IMR-90 (cell line): ENCODE results near the gene TMEM239. TPM values are rescaled to one million over a fixed set of nuclear protein-coding genes. Genes with fewer than 3 reads are reported as not detected.

ENCODE experiments used
- ATAC-seq: fragments of 200-7000 bp; cut with Tn5 transposase; 2 replicates; pipeline ENCODE4 v1.9.1; 2020; ENCODE audit warnings: low read depth, mild to moderate bottlenecking, moderate library complexity
- BruUV-seq: library from RNA; stranded (reverse); fragments of 400-500 nt; replicated peaks from 2 replicates; lab custom pipeline; 2021; lab: Mats Ljungman, UMichigan
- CTCF ChIA-PET: fragments of 300-600 bp; formaldehyde crosslinking; extraction: SDS; loops from one replicate; lab custom pipeline; 2021; ENCODE audit warnings: antibody characterized with exemption; lab: Yijun Ruan, JAX
- POLR2A ChIA-PET: fragments of 300-600 bp; sonication (Branson Sonifier 250); formaldehyde crosslinking; loops from one replicate; lab custom pipeline; 2022; ENCODE audit warnings: antibody characterized with exemption; ENCODE audit not compliant: unreplicated experiment; lab: Charles Lee
- DNase-seq: peaks from one replicate; pipeline ENCODE4 v3.0.0; 2013
- H2AFZ ChIP-seq: replicated peaks from 2 replicates; pipeline ENCODE3; 2013; ENCODE audit warnings: low read length, mild to moderate bottlenecking; ENCODE audit not compliant: poor library complexity
- H2AK5ac ChIP-seq: 2 replicates; pipeline ENCODE4 v1.6.1; 2013; ENCODE audit warnings: low read depth, low read length, inconsistent platforms
- H2AK9ac ChIP-seq: replicated peaks from 2 replicates; pipeline ENCODE3; 2013; ENCODE audit warnings: mild to moderate bottlenecking, low read depth, low read length, moderate library complexity; ENCODE audit not compliant: poor library complexity
- H2BK120ac ChIP-seq: 2 replicates; pipeline ENCODE4 v1.6.1; 2013; ENCODE audit warnings: low read depth, low read length, inconsistent platforms
- H2BK15ac ChIP-seq: 3 replicates; pipeline ENCODE4 v1.6.1; 2013; ENCODE audit warnings: low read depth, low read length, inconsistent platforms
- H2BK20ac ChIP-seq: 2 replicates; pipeline ENCODE4 v1.6.1; 2013; ENCODE audit warnings: low read depth, mild to moderate bottlenecking, inconsistent platforms, low read length, moderate library complexity
- H2BK5ac ChIP-seq: 2 replicates; pipeline ENCODE4 v1.6.1; 2013; ENCODE audit warnings: mild to moderate bottlenecking, low read depth, low read length, inconsistent platforms; ENCODE audit not compliant: poor library complexity, severe bottlenecking
- H3K14ac ChIP-seq: replicated peaks from 2 replicates; pipeline ENCODE4 v1.6.1; 2013; ENCODE audit warnings: low read depth, low read length, inconsistent platforms
- H3K18ac ChIP-seq: 2 replicates; pipeline ENCODE4 v1.6.1; 2013; ENCODE audit warnings: low read depth, low read length, control low read depth
- H3K23ac ChIP-seq: 2 replicates; pipeline ENCODE4 v1.6.1; 2013; ENCODE audit warnings: low read depth, low read length, inconsistent platforms
- H3K27ac ChIP-seq: 2 replicates; pipeline ENCODE4 v1.5.1; 2013; ENCODE audit warnings: mild to moderate bottlenecking, control low read depth, low read length; ENCODE audit not compliant: insufficient read depth
- H3K27me3 ChIP-seq: 2 replicates; pipeline ENCODE4 v1.6.1; 2013; ENCODE audit warnings: low read length; ENCODE audit not compliant: control insufficient read depth, insufficient read depth
- H3K36me3 ChIP-seq: 2 replicates; pipeline ENCODE4 v1.6.1; 2013; ENCODE audit warnings: low read length, mixed read lengths; ENCODE audit not compliant: control insufficient read depth, insufficient read depth
- H3K4ac ChIP-seq: 2 replicates; pipeline ENCODE4 v1.6.1; 2013; ENCODE audit warnings: low read depth, low read length, inconsistent platforms
- H3K4me1 ChIP-seq: 2 replicates; pipeline ENCODE4 v1.6.1; 2013; ENCODE audit warnings: low read length, mixed read lengths; ENCODE audit not compliant: control insufficient read depth, insufficient read depth
- H3K4me2 ChIP-seq: 2 replicates; pipeline ENCODE4 v1.6.1; 2013; ENCODE audit warnings: low read depth, mild to moderate bottlenecking, control low read depth, low read length, moderate library complexity
- H3K4me3 ChIP-seq: 2 replicates; pipeline ENCODE4 v1.5.1; 2013; ENCODE audit warnings: low read depth, mild to moderate bottlenecking, control low read depth, low read length, moderate library complexity; ENCODE audit not compliant: insufficient read depth
- H3K56ac ChIP-seq: 2 replicates; pipeline ENCODE4 v1.6.1; 2013; ENCODE audit warnings: low read length, inconsistent platforms; ENCODE audit not compliant: insufficient read depth; ENCODE audit errors: extremely low read depth
- H3K79me1 ChIP-seq, 2 experiments: 2 replicates each; pipeline ENCODE4 v1.6.1; 2013; ENCODE audit warnings: low read length in 2 of 2, inconsistent platforms in 1 of 2, low read depth in 1 of 2
- H3K9ac ChIP-seq: 2 replicates; pipeline ENCODE4 v1.6.1; 2013; ENCODE audit warnings: low read depth, low read length, control low read depth
- H3K9me1 ChIP-seq: 2 replicates; pipeline ENCODE4 v1.6.1; 2013; ENCODE audit warnings: low read length, inconsistent platforms; ENCODE audit not compliant: insufficient read depth
- H3K9me3 ChIP-seq: 2 replicates; pipeline ENCODE4 v1.6.1; 2013; ENCODE audit warnings: low read length; ENCODE audit not compliant: control insufficient read depth, insufficient read depth
- H4K20me1 ChIP-seq: 2 replicates; pipeline ENCODE4 v1.6.1; 2013; ENCODE audit warnings: low read length, inconsistent platforms; ENCODE audit not compliant: insufficient read depth
- H4K5ac ChIP-seq: 2 replicates; pipeline ENCODE4 v1.6.1; 2013; ENCODE audit warnings: mild to moderate bottlenecking, low read depth, low read length, control low read depth
- H4K8ac ChIP-seq, 2 experiments: 2 replicates each; pipeline ENCODE4 v1.6.1; 2013; ENCODE audit warnings: low read depth in 2 of 2, low read length in 2 of 2, control low read depth in 1 of 2, inconsistent platforms in 1 of 2
- H4K91ac ChIP-seq: 2 replicates; pipeline ENCODE4 v1.6.1; 2013; ENCODE audit warnings: low read depth, low read length, inconsistent platforms; ENCODE audit not compliant: insufficient read depth
- BHLHE40 ChIP-seq: fragments of 150-350 bp; IDR thresholded peaks from 2 replicates; pipeline ENCODE4 v1.6.1; 2016; ENCODE audit warnings: mild to moderate bottlenecking, low read depth, low read length
- CEBPB ChIP-seq: IDR thresholded peaks from 2 replicates; pipeline ENCODE4 v1.6.1; 2012; ENCODE audit warnings: low read depth, low read length, improper control_type of control experiment
- CHD1 ChIP-seq: IDR thresholded peaks from 2 replicates; pipeline ENCODE4 v1.6.1; 2012; ENCODE audit warnings: low read depth, low read length, improper control_type of control experiment
- CTCF ChIP-seq: conservative IDR thresholded peaks from 2 replicates; pipeline ENCODE4 v1.5.1; 2012; ENCODE audit warnings: mild to moderate bottlenecking, low read depth, low read length, improper control_type of control experiment
- ELK1 ChIP-seq: fragments of 150-350 bp; IDR thresholded peaks from 2 replicates; pipeline ENCODE4 v1.6.1; 2016; ENCODE audit warnings: low read depth, mild to moderate bottlenecking, low read length, moderate library complexity, borderline replicate concordance
- FOS ChIP-seq: fragments of 150-350 bp; IDR thresholded peaks from 2 replicates; pipeline ENCODE4 v1.6.1; 2016; ENCODE audit warnings: low read depth, low read length
- MAFK ChIP-seq: IDR thresholded peaks from 2 replicates; pipeline ENCODE4 v1.6.1; 2012; ENCODE audit warnings: low read depth, low read length, improper control_type of control experiment
- MAZ ChIP-seq: IDR thresholded peaks from 2 replicates; pipeline ENCODE4 v1.6.1; 2012; ENCODE audit warnings: low read depth, mild to moderate bottlenecking, low read length, improper control_type of control experiment, moderate library complexity, borderline replicate concordance
- MXI1 ChIP-seq: IDR thresholded peaks from 2 replicates; pipeline ENCODE4 v1.6.1; 2012; ENCODE audit warnings: low read depth, mild to moderate bottlenecking, low read length, moderate library complexity, borderline replicate concordance
- NFE2L2 ChIP-seq: fragments of 150-350 bp; IDR thresholded peaks from 2 replicates; pipeline ENCODE4 v1.6.1; 2016; ENCODE audit warnings: low read depth, mild to moderate bottlenecking, low read length
- POLR2A ChIP-seq: IDR thresholded peaks from 2 replicates; pipeline ENCODE4 v1.6.1; 2012; ENCODE audit warnings: mild to moderate bottlenecking, low read depth, low read length
- RCOR1 ChIP-seq: IDR thresholded peaks from 2 replicates; pipeline ENCODE4 v1.6.1; 2012; ENCODE audit warnings: mild to moderate bottlenecking, low read length, improper control_type of control experiment; ENCODE audit not compliant: insufficient replicate concordance
- RFX5 ChIP-seq: IDR thresholded peaks from 2 replicates; pipeline ENCODE4 v1.8.0; 2012; ENCODE audit warnings: low read depth, mild to moderate bottlenecking, low read length, moderate library complexity
- SMC3 ChIP-seq: fragments of 150-350 bp; IDR thresholded peaks from 2 replicates; pipeline ENCODE4 v1.6.1; 2016; ENCODE audit warnings: low read depth, mild to moderate bottlenecking, antibody characterized with exemption, low read length, moderate library complexity
- USF2 ChIP-seq: fragments of 150-350 bp; IDR thresholded peaks from 2 replicates; pipeline ENCODE4 v1.6.1; 2017; ENCODE audit warnings: mild to moderate bottlenecking, antibody characterized with exemption, low read length, low read depth
- WGBS, 2 experiments: methylation state at CpG; one replicate each; pipeline versions ENCODE4 v1.1.5 to v1.1.7; 2013; ENCODE audit warnings: missing lambda C conversion rate in 2 of 2; ENCODE audit not compliant: insufficient read length in 1 of 2; ENCODE audit errors: extremely low coverage in 2 of 2; 5-methylcytosine and 5-hydroxymethylcytosine counted together
- dilution Hi-C: fragments of 300-500 bp; cut with HindIII; formaldehyde crosslinking; loops from one replicate; pipeline ENCODE4 v1.14.3; 2018; ENCODE audit warnings: low sequenced_read_pairs; ENCODE audit not compliant: unreplicated experiment
- in situ Hi-C: fragments of 300-500 bp; cut with MboI; formaldehyde crosslinking; loops from 3 replicates; pipeline ENCODE4 v1.14.3; 2019; ENCODE audit warnings: low sequenced_read_pairs, inconsistent platforms, mixed read lengths
- intact Hi-C: fragments of 100-400 bp; cut with micrococcal nuclease; formaldehyde crosslinking; loops from 2 replicates; pipeline ENCODE4 v1.10.0; 2022
- polyA plus RNA-seq, 3 experiments: library from polyadenylated mRNA; depleted of rRNA; stranded (reverse); fragments of >200 nt; gene quantifications; 2 replicates each; pipeline ENCODE4 v1.2.3, GENCODE V29; 2012; ENCODE audit warnings: low replicate concordance in 1 of 3
- total RNA-seq: library from RNA; depleted of rRNA; stranded (reverse); fragments of >200 nt; gene quantifications from 2 replicates; pipeline ENCODE4 v1.2.3, GENCODE V29; 2012

TMEM239 gene
- total and polyA plus RNA-seq, 2 of the 4 experiments (the other 2 are of a cell fraction), result 0.32 TPM; not detected in 1

- 0 out of 2 replicates have a peak, but pooled peaks cover 2% of the 10 kb centered on the region for H3K9me3 ChIP-seq
- no peak overlapping the region for H2BK5ac ChIP-seq
- BruUV-seq, result no TSS peak
- H2AK9ac ChIP-seq, result no peak overlapping the region
- no peak overlapping the region for H2BK120ac ChIP-seq
- no peak overlapping the region for H2BK20ac ChIP-seq
- H4K20me1 ChIP-seq, result no peaks in the 10 kb centered on the region
- no peaks in the 10 kb centered on the region for H3K79me1 ChIP-seq
- no peaks in the 10 kb centered on the region; the same call in 1 of the 2 replicates for H3K36me3 ChIP-seq
- DNase-seq, result no peak
- H3K23ac ChIP-seq, result no peak overlapping the region
- H2AFZ ChIP-seq, result no peak overlapping the region
- H3K4me2 ChIP-seq, result no peak overlapping the region
- ChIA-PET CTCF (interaction anchor here (0.6 kb wide), 1 partner anchor 16 kb away, joined by 3 read pairs; no protein-coding TSS in a partner anchor), POLR2A (interaction anchor here (0.5 kb wide), 1 partner anchor 9 kb away, joined by 3 read pairs; no protein-coding TSS in a partner anchor)
- H3K9me1 ChIP-seq, result no peaks in the 10 kb centered on the region
- H4K91ac ChIP-seq, result no peak overlapping the region
- ATAC-seq, result no peak
- H4K5ac ChIP-seq, result no peak overlapping the region
- H3K4ac ChIP-seq, result no peak overlapping the region
- no peak overlapping the region for H2BK15ac ChIP-seq
- in situ Hi-C loops, result no loop called here
- H2AK5ac ChIP-seq, result no peak overlapping the region
- H3K14ac ChIP-seq, result no peak overlapping the region
- no peak overlapping the region for H3K27ac ChIP-seq
- H3K27me3 ChIP-seq, result peaks cover 40% of the 10 kb centered on the region
- 98% methylated on average over 7 of the region's 20 CpGs; no CpG with 5 or more reads in 1 of the 2 experiments for WGBS, 2 experiments
- dilution Hi-C loops, result no loop called here
- intact Hi-C loops, result no loop called here
- no peak overlapping the region for H3K56ac ChIP-seq
- no peak overlapping the region for H3K9ac ChIP-seq
- no peak overlapping the region for H3K18ac ChIP-seq
- no peaks in the 10 kb centered on the region; the same call in 1 of the 2 replicates for H3K4me1 ChIP-seq
- H4K8ac ChIP-seq, result no peak overlapping the region
- no peak overlapping the region for H3K4me3 ChIP-seq
- TF ChIP-seq CEBPB (no peak), RFX5 (no peak), USF2 (no peak), FOS (no peak), MAFK (no peak), RCOR1 (no peak), CTCF (no peak), BHLHE40 (no peak), MXI1 (no peak), MAZ (no peak), POLR2A (no peak), CHD1 (no peak), SMC3 (no peak), ELK1 (no peak), NFE2L2 (no peak)
Observed at GRCh38 chr20:2796011-2796660, 20.0 kb upstream of the TMEM239 start.
